Fibroblast of skin of right quadriceps (primary cell): ENCODE data around the gene FOXK1.

Experiments used
- DNase-seq: peaks from one replicate; pipeline ENCODE4 v3.0.0-alpha.2; 2013

The FOXK1 gene

GRCh38 chr7:4725014-4725849, 43.1 kb downstream of the FOXK1 start:
- DNase-seq: peak; percentile 73

GRCh38 chr7:4725850-4726450, 43.9 kb downstream of the FOXK1 start:
- no peak for DNase-seq

GRCh38 chr7:4726566-4726965, 44.5 kb downstream of the FOXK1 start:
- DNase-seq: no peak

- no peak for DNase-seq
Observed at GRCh38 chr7:4727914-4728705, 46.0 kb downstream of the FOXK1 start.

- no peak for DNase-seq
Observed at GRCh38 chr7:4729266-4729665, 47.2 kb downstream of the FOXK1 start.

GRCh38 chr7:4730276-4730675, 48.2 kb downstream of the FOXK1 start:
- DNase-seq: no peak

- DNase-seq: no peak
Observed at GRCh38 chr7:4730971-4731370, 48.9 kb downstream of the FOXK1 start.

GRCh38 chr7:4731803-4732202, 49.7 kb downstream of the FOXK1 start:
- DNase-seq: no peak

GRCh38 chr7:4733936-4734528, 51.9 kb downstream of the FOXK1 start:
- no peak for DNase-seq

GRCh38 chr7:4734587-4735345, 52.7 kb downstream of the FOXK1 start:
- DNase-seq: no peak

GRCh38 chr7:4737300-4737699, 55.2 kb downstream of the FOXK1 start:
- no peak for DNase-seq

- peak; percentile 81 for DNase-seq
Observed at GRCh38 chr7:4738711-4739527, 56.8 kb downstream of the FOXK1 start.

GRCh38 chr7:4739528-4739992, 57.5 kb downstream of the FOXK1 start:
- DNase-seq: no peak

- DNase-seq: no peak
Observed at GRCh38 chr7:4740796-4741195, 58.7 kb downstream of the FOXK1 start.

GRCh38 chr7:4742051-4742573, 60.0 kb downstream of the FOXK1 start:
- no peak for DNase-seq

- DNase-seq: no peak
Observed at GRCh38 chr7:4742852-4743251, 60.8 kb downstream of the FOXK1 start.

- DNase-seq: peak; percentile 100
Observed at GRCh38 chr7:4744391-4745264, 62.5 kb downstream of the FOXK1 start.

- no peak for DNase-seq
Observed at GRCh38 chr7:4745265-4745919, 63.3 kb downstream of the FOXK1 start.
